Astrocyte of the spinal cord (primary cell): Measurements from ENCODE around the gene APMAP.

Experiments used
- DNase-seq: peaks from one replicate; pipeline ENCODE4 v3.0.0; 2011; ENCODE audit warnings: low read depth, low spot score
- H3K4me3 ChIP-seq: 2 replicates; pipeline ENCODE4 v1.5.1; 2011; ENCODE audit warnings: low read depth, mild to moderate bottlenecking, low read length, moderate library complexity
- in situ Hi-C: cut with HindIII; loops from 2 replicates; pipeline ENCODE4 v1.10.0; 2017; ENCODE audit warnings: low sequenced_read_pairs
- TF ChIP-seq, protein P1 (sequence below): IDR thresholded peaks from 2 replicates; pipeline ENCODE4 v1.5.1; 2012; ENCODE audit warnings: low read depth, mild to moderate bottlenecking, low read length, inconsistent platforms

APMAP gene

DNA sequence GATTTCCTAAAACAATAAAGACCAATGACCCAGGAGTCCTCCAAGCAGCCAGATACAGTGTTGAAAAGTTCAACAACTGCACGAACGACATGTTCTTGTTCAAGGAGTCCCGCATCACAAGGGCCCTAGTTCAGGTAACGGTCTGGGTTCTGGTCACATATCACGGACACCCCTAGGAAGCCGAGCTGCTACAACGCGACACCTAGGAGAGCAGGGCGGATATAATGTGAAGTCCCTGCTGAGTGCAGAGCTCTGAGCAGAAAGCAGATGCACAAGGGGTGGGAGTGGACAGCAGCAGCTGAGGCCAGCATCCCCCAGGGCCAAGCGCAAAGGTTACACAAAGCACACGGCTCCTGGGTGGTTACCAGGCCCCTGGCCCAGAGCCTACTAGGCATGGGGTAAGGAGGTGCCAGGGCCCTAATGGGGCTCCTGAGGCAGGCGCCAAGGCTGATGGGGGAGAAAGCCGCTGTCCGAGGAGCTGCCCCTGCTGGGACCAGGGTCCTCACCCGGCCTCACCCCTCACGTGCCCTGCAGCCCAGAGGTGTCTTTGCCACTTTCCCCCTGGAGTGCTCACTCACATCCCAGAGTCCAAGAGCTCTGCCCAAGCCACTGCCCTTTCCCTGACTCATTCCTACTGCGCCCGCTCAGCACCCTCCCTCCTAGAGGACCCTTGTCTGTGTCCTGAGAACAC is 35.1 kb downstream of the APMAP start:
- in situ Hi-C loops: no loop called here
- H3K4me3 ChIP-seq: no peak overlapping the region
- DNase-seq: no peak
- TF ChIP-seq, protein P1, sequence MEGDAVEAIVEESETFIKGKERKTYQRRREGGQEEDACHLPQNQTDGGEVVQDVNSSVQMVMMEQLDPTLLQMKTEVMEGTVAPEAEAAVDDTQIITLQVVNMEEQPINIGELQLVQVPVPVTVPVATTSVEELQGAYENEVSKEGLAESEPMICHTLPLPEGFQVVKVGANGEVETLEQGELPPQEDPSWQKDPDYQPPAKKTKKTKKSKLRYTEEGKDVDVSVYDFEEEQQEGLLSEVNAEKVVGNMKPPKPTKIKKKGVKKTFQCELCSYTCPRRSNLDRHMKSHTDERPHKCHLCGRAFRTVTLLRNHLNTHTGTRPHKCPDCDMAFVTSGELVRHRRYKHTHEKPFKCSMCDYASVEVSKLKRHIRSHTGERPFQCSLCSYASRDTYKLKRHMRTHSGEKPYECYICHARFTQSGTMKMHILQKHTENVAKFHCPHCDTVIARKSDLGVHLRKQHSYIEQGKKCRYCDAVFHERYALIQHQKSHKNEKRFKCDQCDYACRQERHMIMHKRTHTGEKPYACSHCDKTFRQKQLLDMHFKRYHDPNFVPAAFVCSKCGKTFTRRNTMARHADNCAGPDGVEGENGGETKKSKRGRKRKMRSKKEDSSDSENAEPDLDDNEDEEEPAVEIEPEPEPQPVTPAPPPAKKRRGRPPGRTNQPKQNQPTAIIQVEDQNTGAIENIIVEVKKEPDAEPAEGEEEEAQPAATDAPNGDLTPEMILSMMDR: no peak

DNA sequence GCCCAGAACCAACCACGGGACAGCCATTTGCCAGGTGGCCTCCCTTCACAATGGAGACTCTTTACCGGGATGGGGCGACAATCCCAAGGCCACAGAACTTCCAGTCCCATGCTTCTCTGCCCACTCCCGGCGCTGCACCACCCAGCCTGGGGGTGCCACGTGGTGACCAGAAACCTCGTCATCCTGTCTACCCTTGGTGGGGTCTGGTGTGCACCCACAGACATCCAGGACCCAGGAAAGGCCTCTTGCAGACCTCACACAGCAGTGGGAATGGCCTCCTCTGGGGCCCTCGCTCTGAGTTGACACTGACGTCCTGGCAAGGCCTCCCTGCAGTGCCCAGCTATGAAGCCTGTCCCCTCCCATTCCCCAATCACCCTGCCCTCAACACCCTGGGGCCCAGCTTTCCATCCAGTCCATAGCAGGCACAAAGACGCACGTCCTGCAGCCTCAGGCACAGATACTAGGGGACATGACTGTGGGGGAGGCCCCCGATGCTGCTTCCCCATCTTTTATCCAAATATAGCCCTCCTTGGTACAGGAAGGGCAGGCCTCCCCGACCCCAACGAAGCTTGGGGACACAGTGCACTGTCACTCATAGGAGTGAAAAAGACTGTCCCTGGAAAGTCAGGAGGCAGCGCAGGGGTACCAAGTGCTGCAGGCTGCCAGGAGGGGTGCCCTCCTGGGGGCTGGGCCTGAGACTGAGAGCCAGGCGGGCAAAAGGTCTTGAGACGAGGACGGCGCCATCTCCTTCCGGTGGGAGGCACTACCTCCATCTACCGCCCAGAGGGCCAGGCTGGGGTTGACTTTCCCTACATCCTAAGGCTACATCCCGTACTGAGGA is 36.3 kb downstream of the APMAP start:
- TF ChIP-seq, protein P1: no peak
- in situ Hi-C loops: no loop called here
- no peak overlapping the region for H3K4me3 ChIP-seq
- DNase-seq: no peak

DNA sequence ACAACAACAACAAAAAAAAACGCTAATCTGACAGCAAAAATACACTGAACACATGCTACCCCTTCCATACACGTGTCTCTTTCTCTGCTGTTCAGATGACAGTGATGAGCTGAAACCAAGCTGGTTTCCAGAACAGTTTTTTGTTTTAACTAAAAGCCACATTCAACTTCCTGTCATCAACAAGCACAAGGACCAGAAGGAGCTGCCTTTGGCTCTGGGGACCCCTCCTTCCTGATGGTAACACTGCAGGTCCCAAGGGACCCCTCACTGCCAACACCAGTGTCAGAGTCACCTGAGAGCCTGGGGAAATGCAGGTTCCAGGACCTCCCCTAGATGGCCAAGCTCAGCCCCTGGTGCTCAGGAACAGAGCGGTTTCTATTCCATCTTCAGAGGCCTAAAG is 37.5 kb downstream of the APMAP start:
- no peak for DNase-seq
- in situ Hi-C loops: no loop called here
- TF ChIP-seq, protein P1: no peak
- H3K4me3 ChIP-seq: no peak overlapping the region

DNA sequence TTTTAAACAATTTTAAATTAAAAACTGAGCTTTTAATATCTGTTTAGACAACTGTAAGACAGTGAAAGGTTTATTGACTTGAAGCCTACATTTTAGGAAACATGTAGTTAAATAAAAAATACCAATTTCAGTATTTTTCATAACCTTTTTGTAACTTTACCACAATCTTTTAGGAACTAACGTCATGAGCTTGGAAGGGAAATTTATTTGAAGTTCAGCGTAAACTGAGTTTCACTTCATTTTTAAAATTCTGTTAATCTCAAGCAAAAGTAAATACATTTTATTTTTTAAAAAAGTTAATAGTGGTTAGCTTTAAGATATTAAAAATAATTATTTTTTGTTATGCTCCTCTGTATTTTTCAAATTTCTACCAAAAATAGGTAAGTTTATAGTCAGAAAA is 38.0 kb downstream of the APMAP start:
- in situ Hi-C loops: no loop called here
- no peak overlapping the region for H3K4me3 ChIP-seq
- TF ChIP-seq, protein P1: no peak
- DNase-seq: no peak

DNA sequence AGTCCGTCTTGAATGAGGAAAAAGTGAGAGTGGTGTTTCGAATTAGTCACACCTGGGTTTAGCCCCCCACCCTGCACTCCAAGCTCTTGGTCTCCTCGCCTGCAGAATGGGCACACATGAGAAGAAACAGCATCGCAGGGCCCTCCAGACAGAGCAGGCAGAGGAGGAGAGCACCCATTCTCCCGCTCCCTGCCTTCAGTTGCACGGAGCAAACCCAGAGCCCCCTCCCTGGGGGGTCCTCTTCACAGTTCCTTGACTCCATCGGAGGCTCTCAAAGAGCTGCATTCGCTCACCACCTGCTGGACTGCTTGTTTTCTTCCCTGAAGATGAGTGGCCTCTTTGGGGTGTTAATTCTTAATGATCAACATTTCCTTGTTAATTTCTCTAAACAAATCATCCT is 38.4 kb downstream of the APMAP start:
- TF ChIP-seq, protein P1: no peak
- no peak for DNase-seq
- no peak overlapping the region for H3K4me3 ChIP-seq
- in situ Hi-C loops: no loop called here

DNA sequence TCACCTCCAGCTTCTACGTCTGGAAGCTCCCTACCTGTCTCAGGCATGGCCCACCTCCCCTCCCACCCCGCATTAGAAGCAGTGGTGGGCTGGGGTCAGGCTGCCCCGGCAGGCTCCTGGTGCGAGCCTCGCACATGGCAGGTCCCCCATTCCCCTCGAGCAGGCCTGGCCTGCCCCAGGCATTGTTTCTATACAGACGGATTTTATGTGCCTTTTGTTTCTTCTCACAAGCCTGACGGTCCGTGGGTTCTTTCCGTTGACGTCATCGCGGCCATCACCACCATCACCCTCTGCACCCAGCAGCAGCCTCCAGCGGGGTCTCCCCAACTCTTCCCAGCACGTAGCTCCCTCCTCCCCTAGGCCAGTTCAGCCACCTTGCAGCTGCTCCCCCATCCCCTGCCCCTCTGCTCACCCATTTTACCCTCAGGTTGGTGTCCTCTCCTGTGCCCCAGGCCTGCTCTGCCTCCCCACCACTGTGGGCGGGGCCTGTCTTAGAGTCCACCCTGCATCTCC is 38.9 kb downstream of the APMAP start:
- in situ Hi-C loops: no loop called here
- no peak for DNase-seq
- H3K4me3 ChIP-seq: no peak overlapping the region
- TF ChIP-seq, protein P1: no peak
